ENCODE results near the gene WNT4.

GRCh38 chr1:22131875-22132486 lies 10.9 kb downstream of the WNT4 start:
- TF ChIP-seq GATA2 (IDR thresholded peaks at IDR 0.05; ENCODE audit: low read depth, low read length), result no peak
- TF ChIP-seq GATA3 (IDR thresholded peaks at IDR 0.05; ENCODE audit: low read depth, low read length), result no peak

Measured in SH-SY5Y (cell line).